ENCODE measurements around the gene MCF2. TPM values are rescaled to one million over a fixed set of nuclear protein-coding genes. Genes with fewer than 3 reads are reported as not detected.

The MCF2 gene
- total and polyA plus RNA-seq, 2 of the 4 experiments (the other 2 are of a cell fraction): 0.07 TPM; not detected in 1

- no CpG with 5 or more reads among the region's 3 CpGs for WGBS, 2 experiments (ENCODE audit: extremely low coverage in 2 of 2, insufficient read length in 1 of 2)
- Histone ChIP-seq H4K5ac (ENCODE audit: low read depth, low read length) (no peak overlapping the region), H3K4me2 (ENCODE audit: low read depth, low read length) (no peak overlapping the region), H4K20me1 (ENCODE audit: insufficient read depth, low read length) (no peaks in the 10 kb centered on the region), H2BK15ac (ENCODE audit: low read depth, low read length) (no peak overlapping the region), H3K23ac (ENCODE audit: low read depth, low read length) (no peak overlapping the region), H3K27me3 (ENCODE audit: control insufficient read depth, insufficient read depth, low read length) (no peaks in the 10 kb centered on the region), H3K4me3 (ENCODE audit: insufficient read depth, low read depth, low read length) (no peak overlapping the region), H3K36me3 (ENCODE audit: control insufficient read depth, insufficient read depth, low read length) (no peaks in the 10 kb centered on the region), H2BK5ac (ENCODE audit: low read depth, low read length, poor library complexity, severe bottlenecking) (no peak overlapping the region), H3K27ac (ENCODE audit: insufficient read depth, low read length) (no peak overlapping the region), H2AK9ac (replicated peaks; ENCODE audit: low read depth, low read length, poor library complexity) (no peak overlapping the region), H3K9me3 (ENCODE audit: control insufficient read depth, insufficient read depth, low read length) (no peaks in the 10 kb centered on the region), H3K18ac (ENCODE audit: low read depth, low read length) (no peak overlapping the region), H3K4ac (ENCODE audit: low read depth, low read length) (no peak overlapping the region), H3K4me1 (ENCODE audit: control insufficient read depth, insufficient read depth, low read length) (no peaks in the 10 kb centered on the region), H3K79me1 (ENCODE audit: low read depth in 1 of 2, low read length in 2 of 2) (no peaks in the 10 kb centered on the region), H2AK5ac (ENCODE audit: low read depth, low read length) (no peak overlapping the region), H2BK20ac (ENCODE audit: low read depth, low read length) (no peak overlapping the region), H3K56ac (ENCODE audit: extremely low read depth, insufficient read depth, low read length) (no peak overlapping the region), H2AFZ (replicated peaks; ENCODE audit: low read length, poor library complexity) (no peak overlapping the region), H3K9me1 (ENCODE audit: insufficient read depth, low read length) (no peaks in the 10 kb centered on the region), H3K9ac (ENCODE audit: low read depth, low read length) (no peak overlapping the region), H4K8ac (ENCODE audit: low read depth in 2 of 2, low read length in 2 of 2) (no peak overlapping the region), H3K14ac (replicated peaks; ENCODE audit: low read depth, low read length) (no peak overlapping the region), H2BK120ac (ENCODE audit: low read depth, low read length) (no peak overlapping the region), H4K91ac (ENCODE audit: insufficient read depth, low read depth, low read length) (no peak overlapping the region)
- in situ Hi-C loops (cut with MboI; ENCODE audit: low sequenced_read_pairs): no loop called here
- no peak for DNase-seq
- no TSS peak for BruUV-seq (replicated peaks)
- intact Hi-C loops (cut with micrococcal nuclease): no loop called here
- POLR2A ChIA-PET (ENCODE audit: unreplicated experiment): no interaction called here
- ATAC-seq (ENCODE audit: low read depth): no peak
- CTCF ChIA-PET: no interaction called here
- TF ChIP-seq ELK1 (IDR thresholded peaks at IDR 0.05; ENCODE audit: borderline replicate concordance, low read depth, low read length): no peak
- no peak for TF ChIP-seq MAFK (IDR thresholded peaks at IDR 0.05; ENCODE audit: low read depth, low read length)
- no peak for TF ChIP-seq CEBPB (IDR thresholded peaks at IDR 0.05; ENCODE audit: low read depth, low read length)
- TF ChIP-seq BHLHE40 (IDR thresholded peaks at IDR 0.05; ENCODE audit: low read depth, low read length): no peak
- TF ChIP-seq CHD1 (IDR thresholded peaks at IDR 0.05; ENCODE audit: low read depth, low read length): no peak
- no peak for TF ChIP-seq RFX5 (IDR thresholded peaks at IDR 0.05; ENCODE audit: low read depth, low read length)
- TF ChIP-seq FOS (IDR thresholded peaks at IDR 0.05; ENCODE audit: low read depth, low read length): no peak
- TF ChIP-seq RAD21 (IDR thresholded peaks at IDR 0.05; ENCODE audit: low read length): no peak
- TF ChIP-seq MAZ (IDR thresholded peaks at IDR 0.05; ENCODE audit: borderline replicate concordance, low read depth, low read length): no peak
- no peak for TF ChIP-seq RCOR1 (IDR thresholded peaks at IDR 0.05; ENCODE audit: insufficient replicate concordance, low read length)
- TF ChIP-seq NFE2L2 (IDR thresholded peaks at IDR 0.05; ENCODE audit: low read depth, low read length): no peak
- TF ChIP-seq MXI1 (IDR thresholded peaks at IDR 0.05; ENCODE audit: borderline replicate concordance, low read depth, low read length): no peak
- TF ChIP-seq, protein P1, sequence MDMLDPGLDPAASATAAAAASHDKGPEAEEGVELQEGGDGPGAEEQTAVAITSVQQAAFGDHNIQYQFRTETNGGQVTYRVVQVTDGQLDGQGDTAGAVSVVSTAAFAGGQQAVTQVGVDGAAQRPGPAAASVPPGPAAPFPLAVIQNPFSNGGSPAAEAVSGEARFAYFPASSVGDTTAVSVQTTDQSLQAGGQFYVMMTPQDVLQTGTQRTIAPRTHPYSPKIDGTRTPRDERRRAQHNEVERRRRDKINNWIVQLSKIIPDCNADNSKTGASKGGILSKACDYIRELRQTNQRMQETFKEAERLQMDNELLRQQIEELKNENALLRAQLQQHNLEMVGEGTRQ (IDR thresholded peaks at IDR 0.05; ENCODE audit: low read depth, low read length): no peak
- dilution Hi-C loops (cut with HindIII; ENCODE audit: low sequenced_read_pairs, unreplicated experiment): no loop called here
Measured at GRCh38 chrX:139538907-139539790, 168.8 kb downstream of the MCF2 start.
